OCI-M2 (cell line): ENCODE data around the gene IRAK3.

Experiments used
- DNase-seq: peaks from one replicate; lab custom pipeline; 2025; ENCODE audit not compliant: unreplicated experiment; lab: John Stamatoyannopoulos, UW

The IRAK3 gene

DNA sequence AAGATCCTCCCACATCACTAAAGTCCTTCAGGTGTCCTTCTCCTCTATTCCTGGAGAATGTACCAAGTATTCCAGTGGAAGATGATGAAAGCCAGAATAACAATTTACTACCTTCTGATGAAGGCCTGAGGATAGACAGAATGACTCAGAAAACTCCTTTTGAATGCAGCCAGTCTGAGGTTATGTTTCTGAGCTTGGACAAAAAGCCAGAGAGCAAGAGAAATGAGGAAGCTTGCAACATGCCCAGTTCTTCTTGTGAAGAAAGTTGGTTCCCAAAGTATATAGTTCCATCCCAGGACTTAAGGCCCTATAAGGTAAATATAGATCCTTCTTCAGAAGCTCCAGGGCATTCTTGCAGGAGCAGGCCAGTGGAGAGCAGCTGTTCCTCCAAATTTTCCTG lies 58.7 kb downstream of the IRAK3 start:
- DNase-seq: no peak

GRCh38 chr12:66251049-66251448 lies 62.0 kb downstream of the IRAK3 start:
- DNase-seq: no peak

GRCh38 chr12:66252771-66253170 lies 63.8 kb downstream of the IRAK3 start:
- no peak for DNase-seq

DNA sequence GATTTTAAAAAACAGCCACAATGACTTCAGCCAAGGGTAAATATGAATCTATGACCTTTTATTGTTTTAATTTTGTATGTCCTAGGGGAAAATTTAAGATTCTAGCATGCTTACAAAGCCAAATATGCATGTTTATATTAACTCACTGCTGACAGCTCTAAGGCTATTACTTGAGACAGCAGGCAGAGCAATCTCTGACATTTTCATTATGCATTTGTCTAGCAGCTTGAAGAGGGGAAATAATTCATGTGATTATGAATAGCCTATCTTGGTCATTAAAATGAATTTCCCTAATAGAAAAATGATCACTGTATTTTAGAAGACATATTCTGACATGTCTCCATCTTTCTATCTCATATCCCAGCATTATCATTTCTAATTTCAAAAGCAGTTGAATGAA lies 66.7 kb downstream of the IRAK3 start:
- DNase-seq: no peak

- no peak for DNase-seq
Observed at GRCh38 chr12:66258011-66258410, 69.0 kb downstream of the IRAK3 start.

DNA sequence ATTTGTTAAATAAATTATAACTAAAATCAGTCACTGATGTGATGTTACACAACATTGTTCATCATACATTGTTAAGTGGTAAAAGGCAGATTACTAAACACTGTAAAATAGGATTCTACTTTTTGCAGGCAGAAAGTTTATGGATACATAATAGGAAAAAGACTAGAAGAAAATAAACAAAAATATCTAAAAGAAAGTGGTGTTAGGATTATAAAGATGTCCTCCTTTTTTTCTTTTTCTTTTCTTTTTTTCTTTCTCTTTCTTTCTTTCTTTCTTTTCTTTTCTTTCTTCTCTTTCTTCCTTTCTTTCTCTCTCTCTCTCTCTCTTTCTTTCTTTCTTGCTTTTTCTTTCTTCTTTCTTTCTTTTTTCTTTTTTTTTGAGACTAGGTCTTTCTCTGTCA lies 73.7 kb downstream of the IRAK3 start:
- DNase-seq: no peak

GRCh38 chr12:66268562-66268961 lies 79.5 kb downstream of the IRAK3 start:
- DNase-seq: no peak

DNA sequence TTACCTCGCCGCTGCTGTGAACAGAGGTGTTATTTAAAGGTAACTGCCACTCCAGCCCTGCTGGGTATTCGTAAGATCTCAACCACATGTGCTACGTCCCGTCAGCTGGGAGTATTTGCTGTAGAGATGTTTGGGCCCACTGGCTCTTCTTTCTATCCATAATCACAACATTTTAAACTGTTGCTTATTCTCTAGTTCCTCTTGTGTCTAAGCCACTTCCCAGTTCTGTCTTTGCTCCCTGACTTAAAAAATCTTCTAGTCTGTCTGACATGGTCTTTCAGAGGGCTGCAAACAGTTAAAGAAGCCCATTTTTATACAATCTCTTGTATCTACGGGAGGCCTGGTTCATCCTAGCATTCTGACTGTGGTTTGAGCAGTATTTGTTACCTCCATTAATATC lies 80.1 kb downstream of the IRAK3 start:
- DNase-seq: no peak

- no peak for DNase-seq
Observed at GRCh38 chr12:66269757-66270383, 80.9 kb downstream of the IRAK3 start.

- no peak for DNase-seq
Observed at GRCh38 chr12:66270613-66271012, 81.6 kb downstream of the IRAK3 start.

DNA sequence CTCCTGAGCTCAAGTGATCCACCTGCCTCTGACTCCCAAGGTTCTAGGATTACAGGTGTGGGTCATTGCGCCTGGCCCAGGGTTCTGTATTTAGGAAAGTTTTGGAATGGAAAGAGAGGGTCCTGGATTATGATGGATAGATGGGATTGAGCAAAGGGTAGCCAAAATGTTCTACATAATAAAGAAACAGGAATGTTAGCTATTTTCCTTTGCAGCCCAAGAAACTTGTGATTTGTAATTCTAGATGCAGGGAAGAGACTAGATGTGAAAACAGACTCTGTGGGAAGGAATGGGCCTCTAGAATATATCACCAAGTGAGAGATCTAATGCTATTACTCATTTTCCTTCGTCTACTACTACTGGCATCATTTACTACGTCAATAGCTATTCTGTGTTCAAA lies 83.6 kb downstream of the IRAK3 start:
- DNase-seq: no peak

- no peak for DNase-seq
Observed at GRCh38 chr12:66273147-66273546, 84.1 kb downstream of the IRAK3 start.

DNA sequence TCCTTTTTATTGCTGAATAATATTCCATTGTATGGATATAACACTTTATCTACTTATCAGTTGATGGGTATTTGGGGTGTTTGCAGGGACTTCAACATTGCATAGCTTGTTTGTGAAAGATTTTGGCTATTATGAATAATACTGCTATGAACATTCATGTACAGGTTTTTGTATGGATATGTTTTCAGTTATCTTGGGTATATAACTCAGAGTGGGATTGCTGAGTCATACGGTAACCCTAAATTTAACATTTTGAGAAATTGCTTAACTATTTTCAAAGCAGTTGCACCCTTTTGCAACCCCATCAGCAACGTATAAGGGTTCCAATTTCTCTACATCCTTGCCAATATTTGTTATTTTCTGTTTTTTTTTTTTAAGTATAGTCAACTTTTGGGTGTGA lies 86.0 kb downstream of the IRAK3 start:
- no peak for DNase-seq

DNA sequence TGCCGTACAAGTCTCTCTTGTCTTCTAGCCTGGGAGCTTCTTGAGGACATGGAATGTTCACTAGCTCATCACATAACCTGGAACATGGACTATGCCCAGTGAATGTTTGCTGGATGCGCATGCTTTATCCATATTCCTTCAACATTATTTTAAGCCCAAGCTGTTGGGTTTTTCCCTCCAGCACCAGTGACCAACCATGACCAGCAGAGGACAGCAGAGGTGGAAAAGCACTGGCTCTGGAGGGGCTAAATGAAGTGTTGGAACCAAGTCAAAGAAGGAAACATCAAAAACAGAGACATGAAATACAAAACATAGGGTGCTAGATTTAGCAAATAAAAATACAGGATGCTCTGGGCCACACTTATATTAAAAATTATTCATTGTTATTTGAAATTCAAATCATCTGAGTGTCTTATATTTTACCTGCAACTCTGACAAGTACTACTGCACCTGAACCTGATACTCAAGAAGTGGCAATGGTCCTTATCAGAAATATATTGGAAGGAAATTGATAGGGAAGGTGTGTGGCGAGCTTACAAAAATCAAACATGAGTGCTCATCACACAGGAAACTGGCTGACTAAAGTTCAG lies 90.2 kb downstream of the IRAK3 start:
- no peak for DNase-seq

- DNase-seq: no peak
Observed at GRCh38 chr12:66280561-66280960, 91.5 kb downstream of the IRAK3 start.

DNA sequence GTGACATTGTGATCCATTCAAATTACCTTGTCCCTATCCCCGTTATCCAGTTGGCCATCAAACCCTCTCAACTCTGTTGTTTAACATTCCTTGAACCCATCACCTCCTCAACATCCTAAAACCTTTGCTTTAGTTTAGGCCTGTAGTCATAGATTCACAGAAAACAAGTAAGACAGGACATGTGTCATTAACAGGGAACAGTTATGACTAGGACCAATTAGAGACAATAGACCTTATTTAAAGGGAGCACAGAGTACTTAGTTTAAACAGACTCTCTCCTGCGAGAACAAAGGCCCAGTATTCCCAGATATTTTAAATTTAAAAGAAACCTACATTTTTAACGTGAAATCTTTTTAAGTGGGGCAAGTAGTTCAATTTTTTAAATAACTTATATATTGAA lies 93.2 kb downstream of the IRAK3 start:
- no peak for DNase-seq

- DNase-seq: no peak
Observed at GRCh38 chr12:66287275-66287674, 98.3 kb downstream of the IRAK3 start.

GRCh38 chr12:66288121-66288520 lies 99.1 kb downstream of the IRAK3 start:
- no peak for DNase-seq

DNA sequence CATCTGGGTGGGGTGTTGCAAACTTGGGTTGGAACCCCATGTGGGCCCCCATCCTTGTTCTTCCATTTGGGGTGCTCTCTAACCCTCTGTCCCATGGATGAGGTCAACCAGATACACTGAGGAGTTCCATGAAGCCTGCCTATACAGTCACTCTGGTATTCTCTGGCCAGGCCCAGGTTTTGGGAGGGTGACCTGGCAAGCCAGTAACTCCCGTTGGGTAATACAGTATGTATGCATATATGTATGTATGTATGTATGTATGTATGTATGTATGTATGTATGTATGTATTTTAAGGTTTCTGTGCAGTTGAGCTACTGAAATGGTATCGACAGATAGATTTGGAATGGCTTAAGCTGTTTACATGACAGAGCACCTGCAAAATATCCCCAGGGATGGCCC lies 100.5 kb downstream of the IRAK3 start:
- DNase-seq: no peak

DNA sequence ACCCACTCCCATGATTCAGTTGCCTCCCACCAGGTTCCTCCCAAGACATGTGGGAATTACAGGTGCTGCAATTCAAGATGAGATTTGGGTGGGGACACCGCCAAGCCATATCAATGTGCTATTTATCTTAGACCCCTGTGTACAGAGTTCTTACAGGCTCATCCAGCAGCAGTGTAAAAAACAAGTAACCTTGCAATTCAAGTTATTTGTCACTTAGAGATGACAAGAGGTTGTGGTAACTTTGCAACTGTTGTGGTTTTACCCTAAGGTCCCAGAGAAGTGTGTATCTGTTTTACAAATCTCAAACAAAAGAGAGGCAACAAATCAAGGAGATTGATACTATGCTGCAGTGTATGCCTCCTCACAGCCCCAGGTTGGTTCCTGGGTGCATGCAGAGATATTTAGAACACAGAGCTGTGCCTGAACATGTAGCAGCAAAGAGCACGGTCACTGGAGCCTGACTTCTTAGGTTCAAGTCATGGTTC lies 101.7 kb downstream of the IRAK3 start:
- DNase-seq: no peak

- no peak for DNase-seq
Observed at GRCh38 chr12:66296176-66296683, 107.2 kb downstream of the IRAK3 start.

- DNase-seq: no peak
Observed at GRCh38 chr12:66297080-66297479, 108.1 kb downstream of the IRAK3 start.

GRCh38 chr12:66297923-66298322 lies 108.9 kb downstream of the IRAK3 start:
- DNase-seq: no peak
